GM18498 (cell line): ENCODE measurements around the gene MAOA.
"Not testable (repeated sequence)": the region's sequence is repeated elsewhere in the genome, so short reads cannot be mapped to it uniquely, and the experiment has no call there.

Source experiments
- ATAC-seq: cut with Tn5 transposase; IDR thresholded peaks from one replicate; pipeline ENCODE4 v1.9.1; 2021; ENCODE audit warnings: mild to moderate bottlenecking, moderate library complexity; ENCODE audit not compliant: unreplicated experiment

Gene MAOA

DNA sequence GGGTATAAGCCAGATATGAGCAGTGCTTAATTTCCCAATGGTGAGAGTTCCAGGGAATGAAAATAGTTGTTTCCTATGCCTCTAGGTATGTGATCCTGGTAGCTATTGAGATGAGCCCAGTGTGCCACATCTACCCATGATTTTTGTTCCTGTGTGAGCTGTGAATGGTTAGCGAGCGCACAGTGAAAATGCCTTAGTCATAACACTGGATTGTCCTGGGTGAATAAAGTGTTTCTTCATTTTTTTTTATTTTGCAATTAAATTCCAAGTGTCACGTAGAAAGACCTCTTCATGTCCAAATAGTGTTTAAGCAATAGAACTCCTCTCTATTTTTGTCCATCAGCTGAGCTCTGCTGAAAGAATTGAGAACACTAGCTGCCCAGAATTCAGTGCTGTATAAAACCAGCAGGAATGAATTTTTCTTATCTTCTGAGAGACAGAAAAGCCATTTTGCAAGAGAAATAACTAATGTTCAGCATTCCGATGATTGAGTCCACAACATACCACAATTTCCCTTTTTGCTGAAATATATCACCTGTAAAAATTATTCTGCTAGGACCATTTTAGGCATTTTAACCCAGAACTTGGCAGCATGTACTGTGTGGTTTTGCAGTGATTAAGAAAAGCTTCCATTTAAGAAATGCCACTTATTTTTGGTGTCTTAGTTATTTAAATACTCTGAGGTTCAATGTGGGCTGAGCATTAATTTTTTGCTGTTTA lies 5.6 kb downstream of the MAOA start:
- ATAC-seq = no peak

DNA sequence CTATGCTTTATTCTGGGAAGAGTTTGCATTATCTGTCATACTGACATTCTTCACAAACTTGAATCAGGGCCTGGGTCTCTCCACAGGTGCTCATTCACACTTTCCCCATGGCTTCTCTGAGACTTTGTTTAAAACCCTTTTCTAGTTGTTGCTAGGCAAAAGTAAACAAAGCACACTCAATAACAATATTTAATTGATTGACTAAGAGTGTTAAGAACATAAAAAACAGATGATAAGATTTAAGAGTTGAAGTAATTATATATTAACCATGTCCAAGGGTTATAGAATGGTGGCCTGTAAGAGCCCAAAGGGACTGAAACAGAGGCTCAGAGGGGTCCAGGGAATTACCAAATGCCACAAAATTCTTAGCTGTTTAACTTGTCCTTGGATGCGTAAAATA lies 7.1 kb downstream of the MAOA start:
- no peak for ATAC-seq

DNA sequence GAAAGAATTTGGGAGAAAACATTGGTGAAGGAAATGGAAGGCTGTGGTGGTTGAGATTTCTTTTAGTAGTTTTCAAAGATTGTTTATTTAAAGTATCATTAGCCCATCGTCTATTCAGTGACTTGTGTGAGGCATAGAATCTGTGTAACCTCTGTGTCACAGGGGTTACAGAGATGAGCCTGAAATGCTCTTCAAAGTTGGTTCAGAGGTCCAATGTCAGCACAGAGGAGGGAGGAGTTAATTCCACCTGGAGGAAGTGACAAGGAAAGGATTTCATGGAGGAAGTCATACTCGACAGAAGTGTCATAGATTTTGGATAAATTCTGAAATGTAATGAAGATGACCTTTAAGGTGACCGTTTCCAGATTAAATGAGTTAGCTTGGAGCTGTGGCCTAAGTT lies 8.2 kb downstream of the MAOA start:
- ATAC-seq = no peak

DNA sequence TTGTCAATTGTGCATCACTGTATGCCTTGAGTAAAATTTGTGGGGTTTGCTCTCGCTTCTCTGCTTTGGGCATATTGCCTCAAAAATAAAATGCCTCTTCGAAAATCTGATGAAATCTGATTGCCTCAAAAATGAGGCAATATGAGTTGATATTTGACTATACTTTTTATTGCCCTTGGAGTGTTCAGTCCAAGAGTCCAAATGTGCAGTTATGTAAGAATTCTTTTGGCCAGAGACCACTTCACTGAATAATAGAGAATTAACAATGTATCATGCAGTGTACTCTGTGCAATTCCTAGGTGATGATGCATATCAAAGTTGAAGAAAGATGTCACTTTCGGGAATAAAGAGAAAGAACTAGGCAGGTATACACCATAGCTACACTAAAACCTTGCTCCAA lies 8.6 kb downstream of the MAOA start:
- ATAC-seq = no peak

DNA sequence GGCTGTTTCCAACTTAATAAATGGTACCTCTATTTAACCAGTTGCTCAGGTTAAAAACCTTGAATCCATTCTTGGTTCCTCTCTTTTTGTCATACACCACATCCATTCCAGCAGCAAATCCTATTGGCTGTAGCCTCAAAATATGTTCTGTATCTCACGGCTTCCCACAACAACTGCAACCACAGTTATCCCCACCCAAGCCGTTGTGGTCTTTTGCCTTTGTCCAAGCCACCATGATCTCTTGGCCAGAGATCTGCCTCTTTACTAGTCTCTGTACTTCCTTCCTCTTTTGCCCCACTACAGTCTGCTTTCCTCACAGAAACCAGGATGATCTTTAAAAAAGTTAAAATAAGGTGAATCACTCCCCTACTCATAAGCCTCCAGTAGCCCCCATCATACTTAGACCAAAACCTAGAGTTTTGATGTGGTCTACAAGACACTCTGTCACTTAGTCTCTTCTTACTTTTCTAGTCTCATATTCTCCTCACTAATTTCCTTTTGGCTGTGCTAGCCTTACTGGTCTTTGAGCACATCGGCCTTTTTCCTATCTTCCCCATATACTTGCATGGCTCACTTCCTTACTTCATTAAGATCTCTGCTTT lies 10.3 kb downstream of the MAOA start:
- no peak for ATAC-seq

DNA sequence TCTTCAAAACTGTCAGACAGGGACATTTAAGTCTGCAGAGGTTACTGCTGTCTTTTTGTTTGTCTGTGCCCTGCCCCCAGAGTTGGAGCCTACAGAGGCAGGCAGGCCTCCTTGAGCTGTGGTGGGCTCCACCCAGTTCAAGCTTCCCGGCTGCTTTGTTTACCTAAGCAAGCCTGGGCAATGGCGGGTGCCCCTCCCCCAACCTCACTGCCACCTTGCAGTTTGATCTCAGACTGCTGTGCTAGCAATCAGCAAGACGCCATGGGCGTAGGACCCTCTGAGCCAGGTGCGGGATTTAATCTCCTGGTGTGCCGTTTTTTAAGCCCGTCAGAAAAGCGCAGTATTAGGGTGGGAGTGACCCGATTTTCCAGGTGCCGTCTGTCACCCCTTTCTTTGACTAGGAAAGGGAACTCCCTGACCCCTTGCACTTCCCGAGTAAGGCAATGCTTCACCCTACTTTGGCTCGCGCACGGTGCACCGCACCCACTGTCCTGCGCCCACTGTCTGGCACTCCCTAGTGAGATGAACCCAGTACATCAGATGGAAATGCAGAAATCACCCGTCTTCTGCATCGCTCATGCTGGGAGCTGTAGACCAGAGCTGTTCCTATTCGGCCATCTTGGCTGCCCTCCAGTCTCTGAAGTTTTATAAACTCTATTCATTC lies 20.0 kb downstream of the MAOA start:
- ATAC-seq = not testable (repeated sequence)

DNA sequence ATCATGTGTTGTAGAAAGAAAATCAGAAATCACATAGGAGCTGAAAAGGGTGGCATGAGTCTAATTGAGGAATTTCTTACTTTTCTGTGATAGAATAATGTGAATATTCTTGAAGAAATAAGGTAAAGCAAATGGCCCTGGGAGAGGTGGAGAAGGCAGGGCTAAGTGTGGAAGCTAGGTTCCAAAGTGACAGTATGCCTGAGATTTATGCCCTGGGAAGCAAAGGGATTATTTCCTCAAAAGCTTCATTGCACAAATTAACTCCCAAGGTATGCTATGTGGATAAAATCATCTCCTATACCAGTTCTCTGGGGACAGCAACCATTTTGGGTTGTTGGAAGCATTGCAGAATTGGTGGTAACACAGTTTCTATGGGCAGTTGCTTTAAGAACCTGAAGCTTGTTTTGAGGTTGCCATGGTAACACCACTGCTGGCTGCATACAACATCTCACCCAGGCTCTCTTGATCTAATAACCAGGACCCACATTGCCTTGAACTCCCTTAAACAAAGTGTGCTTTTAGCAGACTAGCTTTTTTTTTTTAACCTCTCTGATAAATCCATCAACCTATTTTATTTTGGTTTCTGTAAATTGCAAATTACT lies 21.0 kb downstream of the MAOA start:
- no peak for ATAC-seq

DNA sequence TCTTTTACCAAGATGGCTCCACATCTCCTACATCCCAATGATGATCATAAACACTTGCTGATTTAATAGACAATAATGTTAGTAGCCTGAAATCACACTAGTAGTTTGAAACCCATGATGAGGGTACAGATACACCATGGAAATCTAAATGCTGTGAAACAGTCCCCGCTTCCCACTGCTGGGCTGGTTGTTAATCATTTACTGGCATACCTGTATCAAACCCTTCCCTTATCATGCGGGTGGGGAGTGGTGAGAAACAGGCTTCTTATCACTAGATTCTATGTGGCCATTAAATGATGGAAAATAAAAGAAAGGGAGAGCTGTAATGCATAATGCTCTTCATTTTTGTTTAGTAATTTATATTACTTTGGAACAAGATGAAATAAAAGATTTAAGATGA lies 21.9 kb downstream of the MAOA start:
- no peak for ATAC-seq

DNA sequence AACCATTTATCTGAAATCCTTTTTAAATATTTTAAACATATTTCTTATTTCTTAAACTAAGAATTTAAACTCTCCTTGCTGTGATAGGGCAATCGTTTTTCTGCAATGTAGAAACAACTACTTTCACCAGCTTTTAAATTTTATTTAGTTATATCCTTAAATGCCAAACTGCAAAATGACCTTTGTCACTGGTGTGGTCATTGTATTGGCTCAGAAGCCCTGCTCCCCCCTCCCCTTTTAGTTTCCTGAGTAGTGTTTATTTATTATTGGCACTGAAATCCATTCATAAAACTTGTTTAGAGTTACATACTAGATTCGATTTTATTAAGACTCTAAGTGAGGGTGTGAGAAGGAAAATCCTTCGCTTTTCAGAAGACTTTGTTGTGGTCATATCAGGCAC lies 23.0 kb downstream of the MAOA start:
- ATAC-seq = no peak

DNA sequence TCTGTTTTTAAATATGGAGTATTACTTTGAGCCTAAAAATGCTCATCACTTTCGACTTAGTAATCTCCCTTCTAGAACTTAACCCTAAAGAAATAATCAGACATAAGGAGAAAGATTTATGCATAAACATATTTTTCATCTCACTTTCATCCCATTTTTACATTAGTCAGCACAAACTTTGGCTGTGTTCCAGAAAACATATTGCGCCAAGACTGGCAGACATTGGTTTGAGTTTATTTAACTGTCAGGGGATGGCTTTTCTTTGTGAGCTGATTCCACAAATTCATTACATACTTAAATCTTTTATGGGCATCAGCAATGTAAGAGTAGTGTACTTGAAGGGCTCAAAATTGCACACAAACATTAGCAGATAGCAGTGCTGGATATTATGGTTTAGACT lies 23.7 kb downstream of the MAOA start:
- ATAC-seq = no peak

DNA sequence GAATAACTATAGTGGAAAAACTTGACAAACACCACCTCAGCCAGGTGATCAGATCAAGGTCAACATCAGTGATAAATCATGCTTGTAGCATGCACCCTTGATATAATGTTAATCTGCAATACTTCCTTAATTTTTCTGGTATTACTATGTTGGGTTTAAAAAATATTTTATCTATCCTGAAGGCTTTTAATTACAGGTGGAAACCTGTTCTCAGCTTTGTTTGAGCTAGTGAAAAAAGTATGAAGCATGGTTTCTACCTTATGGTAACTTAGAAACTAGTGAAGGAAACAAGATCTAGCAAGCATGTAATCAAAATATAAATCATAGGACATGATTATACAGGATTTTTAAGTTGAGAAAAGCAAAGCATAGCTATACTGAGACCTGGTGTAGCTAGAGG lies 26.6 kb downstream of the MAOA start:
- no peak for ATAC-seq

DNA sequence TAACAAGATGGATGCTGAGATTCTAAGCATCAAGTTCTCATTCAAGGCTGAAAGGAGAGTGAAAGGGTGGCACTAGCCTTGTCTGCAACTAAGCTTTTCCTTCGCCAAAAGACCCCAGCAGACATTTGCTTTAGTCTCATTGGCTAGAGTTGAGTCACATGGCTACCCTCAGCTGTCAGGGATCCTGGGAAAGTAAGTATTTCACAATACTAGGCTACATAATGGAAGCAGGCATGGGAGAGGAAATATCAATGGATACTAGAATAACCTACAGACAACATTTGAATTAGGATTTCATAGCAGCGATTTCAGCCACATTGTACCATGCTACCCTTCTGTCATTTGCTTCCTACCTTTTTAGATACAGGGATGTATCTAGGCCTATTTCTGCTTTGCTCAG lies 29.1 kb downstream of the MAOA start:
- ATAC-seq = no peak

DNA sequence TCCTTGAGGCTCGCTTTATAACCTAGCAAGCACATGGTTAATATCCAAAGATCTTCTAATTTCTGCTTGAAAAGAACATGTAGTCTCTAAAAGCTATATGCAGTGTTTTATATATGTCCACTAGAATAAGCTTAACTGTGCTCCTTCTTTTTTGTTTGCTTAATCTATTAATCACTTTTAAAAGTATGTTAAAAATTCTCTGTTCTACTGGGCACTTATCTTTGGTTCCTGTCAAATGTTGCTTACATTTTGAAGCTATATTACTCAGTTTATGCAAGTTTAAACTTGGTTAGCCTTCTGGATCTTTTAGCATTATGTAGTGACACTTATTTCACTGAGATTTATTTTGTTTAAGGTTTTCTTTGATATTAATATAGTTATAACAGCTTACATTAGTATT lies 32.5 kb downstream of the MAOA start:
- no peak for ATAC-seq

DNA sequence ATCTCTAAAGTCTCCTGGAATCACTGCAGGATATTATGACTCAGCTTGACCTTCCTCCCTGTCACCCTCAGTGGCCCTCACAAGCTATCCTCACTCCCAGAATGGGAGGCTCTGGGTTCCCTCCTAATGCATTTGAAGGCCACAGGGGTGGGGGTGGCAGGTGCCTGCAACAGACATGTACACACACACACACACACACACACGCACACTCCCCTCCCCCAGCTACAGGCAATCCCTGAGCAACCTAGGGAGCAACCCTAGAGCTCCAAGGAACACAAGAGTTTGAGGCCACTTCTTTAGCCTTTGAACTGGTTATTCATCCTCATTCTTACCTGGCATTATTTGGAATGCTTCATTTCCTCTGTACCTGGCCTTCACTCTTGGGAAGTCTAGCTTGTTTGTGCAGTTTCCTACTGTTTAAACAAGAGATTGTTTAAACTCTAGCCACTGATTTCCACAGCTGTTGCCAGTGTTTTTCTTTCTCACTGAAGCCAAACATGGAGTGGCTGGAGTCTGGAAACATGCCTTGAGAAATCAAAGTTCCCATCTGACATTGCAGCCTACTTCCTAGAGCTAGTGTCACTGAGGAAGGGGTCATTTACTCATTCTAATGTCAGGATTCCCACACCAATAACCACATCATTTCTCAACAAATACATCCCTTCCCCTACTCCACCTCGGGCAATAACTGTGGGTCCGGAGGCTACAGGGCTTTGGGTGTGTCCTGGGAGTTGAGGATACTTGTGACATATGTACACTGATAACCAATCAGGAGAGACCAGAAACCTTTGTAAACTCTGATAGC lies 37.7 kb downstream of the MAOA start:
- ATAC-seq = no peak

DNA sequence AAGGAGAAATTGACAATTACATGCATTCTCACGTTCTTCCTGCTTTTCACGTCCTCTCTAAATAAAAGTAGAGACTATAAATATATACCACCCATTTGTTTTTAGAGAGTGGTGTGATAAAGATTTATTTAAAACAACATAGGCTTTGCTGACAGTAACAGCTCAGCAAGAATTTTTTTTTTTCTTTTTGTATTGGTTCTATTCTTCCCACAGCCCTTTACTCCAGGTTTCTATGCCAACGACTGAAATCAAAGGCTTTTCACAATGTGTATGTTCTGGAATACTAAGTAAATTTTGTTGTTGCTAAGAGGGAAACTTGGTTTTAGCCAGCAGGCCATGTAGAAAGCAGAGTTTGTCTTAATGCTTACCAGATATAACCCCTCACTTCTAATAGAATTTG lies 43.4 kb downstream of the MAOA start:
- no peak for ATAC-seq

DNA sequence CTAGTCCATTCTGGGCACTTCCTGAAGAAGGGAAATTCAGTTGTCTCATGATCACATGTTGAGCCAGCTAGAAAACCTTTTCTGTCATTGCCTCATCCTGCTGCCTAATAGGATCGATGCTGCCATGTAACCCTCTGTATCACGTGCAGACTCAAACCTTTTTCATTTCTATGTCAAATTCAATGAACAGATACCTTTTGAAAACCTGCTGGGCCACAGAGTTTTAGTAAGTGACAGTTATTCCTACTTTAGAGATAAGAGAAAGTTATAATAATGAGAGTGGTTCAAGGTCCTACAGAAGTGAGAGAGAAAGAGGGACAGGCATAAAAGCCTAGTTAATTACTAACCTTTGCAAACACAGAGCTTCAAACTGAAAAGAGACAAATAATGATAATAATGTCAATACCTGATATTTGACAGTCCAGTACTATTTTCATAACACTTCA lies 46.0 kb downstream of the MAOA start:
- ATAC-seq = no peak

DNA sequence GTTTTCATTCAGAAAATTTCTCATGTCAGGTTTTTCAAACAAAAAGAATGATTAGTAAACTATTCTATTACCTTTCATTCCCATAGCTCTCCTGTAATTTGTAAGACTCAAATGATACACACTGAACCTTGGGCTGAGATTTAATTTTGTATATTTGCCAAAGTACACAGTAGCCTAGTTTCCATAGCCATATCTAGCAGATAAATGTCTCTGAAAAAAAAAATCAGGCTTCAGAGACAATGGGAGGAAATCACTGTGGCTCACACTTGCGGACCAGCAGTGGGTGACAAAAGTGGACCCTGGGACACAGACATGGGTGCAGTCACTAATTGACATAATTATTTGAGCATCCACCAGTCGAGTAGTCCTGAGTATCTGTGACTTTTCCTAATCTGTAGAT lies 46.6 kb downstream of the MAOA start:
- no peak for ATAC-seq

DNA sequence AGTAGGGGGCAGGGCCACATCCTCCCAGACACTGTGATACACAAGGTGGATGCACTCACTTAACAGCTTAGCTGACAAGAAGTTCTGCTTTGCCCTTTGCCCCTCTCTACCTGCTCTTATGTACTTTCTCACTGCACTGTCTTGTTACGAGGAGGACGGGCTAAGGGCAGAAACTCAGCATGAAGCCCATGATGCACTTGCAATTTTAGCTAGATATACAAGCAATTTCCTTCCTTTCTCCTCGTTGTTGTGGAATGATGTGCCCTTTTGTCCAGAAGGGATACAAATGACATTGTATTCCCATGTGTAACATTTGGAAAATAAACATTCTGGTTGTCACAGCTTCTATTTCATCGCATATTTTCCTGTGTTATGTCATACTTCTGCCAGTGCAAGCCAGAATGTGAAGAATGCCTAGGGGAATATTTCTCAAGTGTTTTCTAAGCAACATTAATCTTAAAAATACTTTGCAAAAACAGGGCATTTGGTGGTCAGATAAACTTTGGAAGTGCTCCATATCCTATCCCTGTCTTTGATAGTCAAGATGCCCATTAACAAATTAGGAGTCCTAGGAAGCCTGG lies 47.2 kb downstream of the MAOA start:
- ATAC-seq = no peak

DNA sequence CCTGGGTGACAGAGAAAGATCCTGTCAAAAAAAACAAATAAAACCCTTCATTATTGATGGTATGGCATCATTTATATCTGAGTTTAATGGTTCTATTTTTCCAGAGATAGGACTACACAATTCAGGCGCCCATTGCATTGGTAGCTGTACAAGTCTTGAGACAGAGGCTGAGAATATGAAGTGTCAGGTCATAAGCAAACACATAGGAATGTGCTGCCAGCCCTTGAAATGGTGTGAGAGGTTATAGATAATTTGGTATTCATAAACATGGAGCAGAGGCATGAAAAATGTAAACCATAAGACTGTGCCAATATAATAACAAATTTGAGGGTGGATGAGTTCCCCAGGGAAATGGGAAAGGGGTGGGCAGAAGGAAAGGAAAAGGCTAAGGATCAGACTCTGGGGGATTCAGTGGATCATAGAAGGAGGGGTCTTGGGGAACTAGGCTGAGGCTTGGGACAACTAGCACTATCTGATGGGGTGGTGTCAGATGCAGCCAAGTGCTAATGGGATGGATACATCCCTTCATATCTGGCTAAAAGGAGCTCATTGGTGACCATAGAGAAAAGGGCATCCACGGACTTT lies 50.8 kb downstream of the MAOA start:
- no peak for ATAC-seq

DNA sequence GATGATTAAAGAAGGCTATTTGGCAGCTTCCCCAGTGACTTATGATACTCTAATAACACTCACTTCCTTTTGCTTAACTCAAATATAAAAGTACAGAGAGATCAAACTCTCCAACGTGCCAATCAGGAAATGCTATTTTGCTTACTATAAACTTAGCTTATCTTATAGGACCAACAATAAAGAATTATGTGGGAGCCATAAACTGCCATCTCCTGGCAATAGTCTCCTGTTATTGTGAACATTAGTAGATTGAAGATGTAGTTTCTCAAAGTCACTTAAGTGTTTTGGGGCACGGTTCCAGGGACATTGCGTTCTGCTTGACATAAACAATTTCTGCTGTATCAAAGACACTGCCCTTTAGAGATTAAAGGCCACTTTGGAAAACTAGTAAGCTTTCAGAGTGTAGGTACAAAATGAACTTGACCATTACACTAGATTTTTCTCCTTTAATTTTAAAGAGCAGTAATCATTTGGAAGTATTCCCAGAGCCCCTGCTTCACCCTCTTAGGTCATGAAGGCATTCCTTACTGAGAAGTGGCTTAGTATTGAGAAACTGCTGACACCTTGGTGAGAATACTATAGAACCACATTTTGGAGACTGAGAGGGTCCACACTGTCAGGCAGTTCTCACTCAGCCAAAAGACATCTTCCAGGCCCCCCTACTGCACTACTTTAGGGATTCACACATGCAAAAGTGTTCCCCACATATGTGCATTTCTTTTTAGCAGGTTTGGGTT lies 51.9 kb downstream of the MAOA start:
- no peak for ATAC-seq
